Skin of body (tissue), 2 donors: Measurements from ENCODE around the gene NETO1. TPM values are rescaled to one million over a fixed set of nuclear protein-coding genes. Genes with fewer than 3 reads are reported as not detected.

ENCODE experiments used
- DNase-seq: peaks from one replicate; lab custom pipeline; 2025; lab: John Stamatoyannopoulos, UW
- total RNA-seq: library from RNA; depleted of rRNA; stranded (reverse); fragments of >200 nt; gene quantifications from one replicate; pipeline ENCODE4 v1.2.3, GENCODE V29; 2014

The NETO1 gene, protein sequence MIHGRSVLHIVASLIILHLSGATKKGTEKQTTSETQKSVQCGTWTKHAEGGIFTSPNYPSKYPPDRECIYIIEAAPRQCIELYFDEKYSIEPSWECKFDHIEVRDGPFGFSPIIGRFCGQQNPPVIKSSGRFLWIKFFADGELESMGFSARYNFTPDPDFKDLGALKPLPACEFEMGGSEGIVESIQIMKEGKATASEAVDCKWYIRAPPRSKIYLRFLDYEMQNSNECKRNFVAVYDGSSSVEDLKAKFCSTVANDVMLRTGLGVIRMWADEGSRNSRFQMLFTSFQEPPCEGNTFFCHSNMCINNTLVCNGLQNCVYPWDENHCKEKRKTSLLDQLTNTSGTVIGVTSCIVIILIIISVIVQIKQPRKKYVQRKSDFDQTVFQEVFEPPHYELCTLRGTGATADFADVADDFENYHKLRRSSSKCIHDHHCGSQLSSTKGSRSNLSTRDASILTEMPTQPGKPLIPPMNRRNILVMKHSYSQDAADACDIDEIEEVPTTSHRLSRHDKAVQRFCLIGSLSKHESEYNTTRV
- 0.10 TPM for total RNA-seq

DNA sequence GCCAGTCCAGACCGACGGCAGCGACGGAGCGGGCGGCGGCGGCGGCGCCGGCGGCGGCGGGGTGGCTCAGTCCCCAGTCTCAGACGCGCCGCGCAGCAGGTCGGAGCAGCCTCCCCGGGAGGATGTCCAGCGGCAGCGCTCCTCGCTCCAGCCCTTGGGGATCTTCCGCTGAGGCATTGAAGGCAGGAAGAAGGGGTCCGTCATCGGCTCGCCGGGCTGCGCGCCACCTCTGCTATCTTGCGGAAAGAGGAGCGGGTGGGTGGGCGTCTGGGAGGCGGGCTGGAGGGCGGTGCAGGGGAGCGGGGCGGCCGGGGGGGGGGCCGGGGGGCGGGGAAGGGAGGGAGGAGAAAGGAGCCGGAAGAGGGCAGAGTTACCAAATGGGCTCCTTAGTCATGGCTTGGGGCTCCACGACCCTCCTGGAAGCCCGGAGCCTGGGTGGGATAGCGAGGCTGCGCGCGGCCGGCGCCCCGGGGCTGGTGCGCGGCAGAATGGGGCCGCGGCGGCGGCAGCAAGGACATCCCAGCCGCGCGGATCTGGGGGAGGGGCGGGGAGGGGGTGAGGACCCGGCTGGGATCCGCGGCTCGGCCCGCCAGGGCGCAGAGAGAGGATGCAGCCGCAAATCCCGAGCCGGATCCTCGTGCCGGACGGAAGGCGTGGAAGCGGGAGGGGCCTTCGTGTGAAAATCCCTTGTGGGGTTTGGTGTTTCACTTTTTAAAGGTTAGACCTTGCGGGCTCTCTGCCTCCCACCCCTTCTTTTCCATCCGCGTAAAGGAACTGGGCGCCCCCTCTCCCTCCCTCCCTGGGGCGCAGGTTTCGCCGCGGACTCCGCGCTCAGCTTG lies at the start of gene NETO1:
Gene NETO1, minus strand, starts transcription at position 242 of the 839 bp plus-strand sequence. CDS start 696 bp downstream, outside the sequence.
- no peak for DNase-seq

DNA sequence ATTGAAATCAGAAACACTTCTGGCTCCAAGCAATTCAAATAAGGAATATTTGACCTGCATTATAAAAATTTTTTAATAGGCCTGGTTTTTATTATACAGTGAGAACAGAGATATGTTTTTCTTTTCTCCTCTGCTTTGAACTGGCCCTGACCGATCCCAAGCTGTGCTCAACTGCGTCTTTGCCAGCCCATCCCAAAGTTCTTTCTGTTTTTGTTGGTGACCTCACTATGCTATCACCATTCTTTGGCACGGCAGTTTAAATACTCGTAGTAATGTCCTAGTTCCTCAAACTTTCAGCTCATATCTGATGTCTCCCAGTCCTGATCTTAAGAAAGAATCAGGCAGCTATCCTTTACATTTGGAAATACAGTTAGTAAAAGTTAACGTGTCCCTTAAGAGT lies 42.3 kb upstream of the NETO1 start:
- no peak for DNase-seq

DNA sequence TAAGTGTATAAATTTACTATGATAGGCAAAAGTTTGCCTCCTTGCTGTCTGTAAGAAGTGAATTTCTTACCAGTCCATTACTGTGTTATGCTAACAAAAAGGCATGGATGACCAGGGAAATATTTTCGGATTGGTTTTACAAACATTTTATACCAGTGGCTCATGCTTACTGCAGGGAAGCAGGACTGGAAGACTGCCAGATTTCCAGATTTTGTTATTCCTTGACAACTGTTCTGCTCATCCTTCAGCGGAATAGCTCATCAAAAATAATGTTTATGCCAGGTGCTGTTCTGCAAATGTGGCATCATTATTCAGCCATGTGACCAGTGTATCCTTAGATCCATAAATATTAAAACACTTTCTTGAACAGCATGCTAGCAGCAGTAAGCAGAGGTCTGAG lies 40.4 kb upstream of the NETO1 start:
- no peak for DNase-seq

DNA sequence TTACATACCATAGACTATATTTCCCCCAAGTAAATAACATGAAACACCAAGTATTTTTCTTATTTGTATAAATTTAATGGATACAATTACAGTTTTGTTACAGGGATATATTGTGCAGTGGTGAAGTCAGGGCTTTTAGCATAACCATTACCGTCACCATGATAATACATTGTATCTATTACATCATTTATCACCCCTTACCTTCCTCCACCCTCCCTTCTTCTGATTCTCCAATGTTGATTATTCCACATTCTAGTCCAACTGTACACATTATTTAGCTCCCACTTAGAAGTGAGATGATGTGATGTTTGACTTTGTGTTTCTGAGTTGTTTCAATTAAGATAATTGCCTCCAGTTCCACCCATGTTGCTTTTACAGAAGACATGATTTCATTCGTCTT lies 35.2 kb upstream of the NETO1 start:
- DNase-seq = no peak

DNA sequence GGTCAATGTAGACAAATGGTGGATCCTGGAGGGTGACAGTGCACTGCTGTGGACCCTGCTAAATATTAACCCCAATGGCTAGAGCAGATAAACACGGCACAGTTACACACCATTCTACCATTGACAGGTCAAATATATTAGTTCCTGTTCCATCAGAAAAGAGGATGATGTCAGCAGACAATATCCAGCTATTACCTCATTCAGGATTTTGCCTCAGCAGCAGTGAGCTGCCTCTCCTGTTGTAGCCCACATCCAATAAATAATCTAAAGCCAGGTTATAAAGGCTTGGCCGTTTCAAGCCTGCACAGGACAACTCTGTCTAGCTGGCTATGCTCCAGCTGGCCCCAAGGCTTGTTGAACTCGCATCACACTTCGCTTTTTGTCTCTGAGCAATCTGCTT lies 31.6 kb upstream of the NETO1 start:
- DNase-seq = no peak

DNA sequence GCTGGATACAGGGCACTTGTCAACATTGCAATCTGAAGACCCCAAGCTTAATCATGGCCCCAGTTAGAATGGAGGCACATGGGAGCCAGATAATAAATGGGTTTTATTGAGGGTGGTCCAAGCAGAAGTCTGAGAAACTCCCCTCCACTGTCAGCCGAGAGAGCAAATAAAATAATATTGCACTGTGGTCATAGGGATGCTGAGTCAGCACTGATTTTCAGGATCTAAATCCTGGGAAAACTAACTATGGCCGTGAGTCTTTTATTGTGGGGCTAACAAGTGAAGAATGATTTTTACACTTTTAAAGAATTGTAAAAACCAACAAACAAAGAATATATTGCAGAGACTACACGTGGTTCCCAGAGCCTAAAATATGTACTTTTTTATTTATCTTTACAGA lies 31.1 kb upstream of the NETO1 start:
- no peak for DNase-seq

DNA sequence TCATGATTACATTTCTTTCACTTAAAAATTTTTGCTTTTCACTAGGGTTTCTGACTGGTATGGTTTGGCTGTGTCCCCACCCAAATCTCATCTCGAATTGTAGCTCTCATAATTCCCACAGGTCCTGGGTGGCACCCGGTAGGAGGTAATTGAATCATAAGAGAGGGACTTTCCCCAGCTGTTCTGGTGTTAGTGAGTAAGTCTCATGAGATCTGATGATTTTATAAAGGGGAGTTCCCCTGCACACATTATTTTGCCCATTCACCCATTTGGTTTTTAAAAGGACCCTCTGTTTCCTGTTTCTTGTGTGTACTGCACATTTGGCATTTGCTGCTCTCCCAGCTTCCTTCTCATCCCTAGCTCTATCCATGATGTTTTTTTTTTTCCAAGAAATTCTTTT lies 27.8 kb upstream of the NETO1 start:
- DNase-seq = no peak

DNA sequence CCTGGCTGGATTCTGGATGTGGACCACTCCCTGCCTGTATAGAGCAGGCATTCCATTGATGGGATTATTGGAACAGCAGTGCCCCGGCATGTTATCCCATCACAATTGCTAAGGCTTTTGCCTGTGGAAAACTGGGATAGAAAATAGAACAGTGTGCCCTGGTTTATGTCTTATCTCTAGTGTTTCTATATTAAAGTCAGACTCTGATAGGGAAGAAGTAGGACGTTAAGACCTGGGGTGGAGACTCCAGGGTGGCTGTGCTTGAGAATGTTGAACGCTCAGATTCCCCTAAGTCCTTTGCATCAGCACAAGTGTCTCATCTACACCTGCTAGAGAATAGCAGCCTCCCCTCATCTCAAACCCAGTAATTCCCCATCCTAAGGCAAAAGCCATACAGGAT lies 10.8 kb upstream of the NETO1 start:
- DNase-seq = no peak

DNA sequence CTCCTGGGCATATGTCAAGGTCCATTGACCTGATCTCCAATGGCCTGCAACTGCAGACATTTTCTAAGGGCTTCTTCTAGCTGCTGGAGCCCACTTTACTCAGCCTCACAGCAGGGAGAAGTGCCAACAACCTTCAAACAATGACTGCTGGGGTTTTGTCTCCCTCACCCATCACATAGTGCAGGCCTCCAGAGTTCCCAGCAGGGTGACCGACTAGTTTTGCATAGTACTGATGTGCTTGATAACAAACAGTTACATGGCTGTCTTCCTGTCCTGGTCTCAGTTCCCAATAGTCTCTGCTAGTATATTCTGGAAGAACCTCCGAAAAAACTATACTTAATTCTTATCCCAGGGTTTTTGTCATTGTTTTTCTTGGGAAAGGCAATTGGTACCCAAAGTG lies 10.4 kb upstream of the NETO1 start:
- DNase-seq = no peak

DNA sequence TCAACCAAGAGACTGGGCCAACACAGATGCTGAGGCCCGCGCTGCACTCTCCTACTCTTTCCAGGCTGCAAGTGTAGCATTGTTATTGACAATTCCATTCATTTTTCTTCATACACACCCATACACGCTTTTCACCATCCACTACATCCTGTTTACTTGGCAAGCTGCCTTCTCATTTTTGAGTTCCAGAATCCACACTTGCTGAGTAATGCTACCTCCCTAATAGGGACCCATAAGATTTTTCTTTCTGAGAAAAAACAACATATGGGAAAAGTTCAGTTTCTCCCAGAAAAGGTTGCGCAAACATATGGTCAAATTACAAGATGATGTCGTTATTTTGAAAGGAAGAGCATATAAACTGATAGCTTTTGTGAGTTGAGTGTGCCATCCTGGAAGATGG lies 3.3 kb upstream of the NETO1 start:
- no peak for DNase-seq

DNA sequence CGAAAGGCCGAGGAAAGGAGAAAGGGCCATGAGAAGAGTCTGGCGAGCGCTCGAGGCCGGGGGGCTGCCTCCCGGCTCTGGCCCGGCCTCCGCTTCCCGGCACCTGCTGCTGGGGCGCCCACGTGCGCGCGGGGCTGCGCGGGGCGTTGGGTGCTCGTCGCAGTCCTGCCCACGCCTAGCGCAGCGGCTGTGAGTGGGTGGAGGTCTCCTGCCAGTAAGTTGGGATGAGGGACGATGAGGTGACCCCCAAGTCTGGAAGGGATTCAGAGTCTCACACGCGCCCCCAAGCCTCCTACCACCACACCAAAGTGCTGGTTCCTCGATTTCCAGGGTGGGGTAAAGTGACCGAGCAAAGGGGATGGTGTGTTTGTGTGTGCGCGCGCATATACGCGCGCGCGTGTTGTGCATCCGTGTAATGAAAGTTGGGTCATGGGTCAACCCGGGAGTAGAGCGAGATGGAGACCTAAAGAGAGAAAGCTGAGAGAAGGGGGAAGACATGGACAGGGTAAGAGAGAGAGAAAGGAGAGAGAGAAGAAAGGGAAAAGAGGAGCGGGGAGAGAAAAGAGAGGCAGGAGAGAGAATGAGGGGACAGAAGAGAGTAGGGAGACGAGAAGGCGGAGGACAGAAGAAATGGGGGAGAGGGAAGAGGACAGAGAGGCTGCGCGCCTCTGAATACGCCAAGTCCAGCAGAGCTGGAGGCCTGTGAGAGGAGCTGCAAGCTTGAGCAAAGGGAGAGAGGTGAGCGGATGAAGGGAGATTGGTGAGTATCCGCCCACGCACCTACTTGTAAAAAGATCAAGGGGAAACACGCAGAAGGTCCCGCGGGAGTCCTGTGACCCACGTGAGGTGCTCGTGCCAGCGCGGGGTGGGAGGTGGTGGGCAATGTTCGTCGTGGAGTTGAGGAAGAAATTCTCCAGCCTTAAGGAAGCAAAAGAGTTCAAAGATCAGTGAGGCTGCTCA lies 1.7 kb upstream of the NETO1 start:
- DNase-seq = no peak

DNA sequence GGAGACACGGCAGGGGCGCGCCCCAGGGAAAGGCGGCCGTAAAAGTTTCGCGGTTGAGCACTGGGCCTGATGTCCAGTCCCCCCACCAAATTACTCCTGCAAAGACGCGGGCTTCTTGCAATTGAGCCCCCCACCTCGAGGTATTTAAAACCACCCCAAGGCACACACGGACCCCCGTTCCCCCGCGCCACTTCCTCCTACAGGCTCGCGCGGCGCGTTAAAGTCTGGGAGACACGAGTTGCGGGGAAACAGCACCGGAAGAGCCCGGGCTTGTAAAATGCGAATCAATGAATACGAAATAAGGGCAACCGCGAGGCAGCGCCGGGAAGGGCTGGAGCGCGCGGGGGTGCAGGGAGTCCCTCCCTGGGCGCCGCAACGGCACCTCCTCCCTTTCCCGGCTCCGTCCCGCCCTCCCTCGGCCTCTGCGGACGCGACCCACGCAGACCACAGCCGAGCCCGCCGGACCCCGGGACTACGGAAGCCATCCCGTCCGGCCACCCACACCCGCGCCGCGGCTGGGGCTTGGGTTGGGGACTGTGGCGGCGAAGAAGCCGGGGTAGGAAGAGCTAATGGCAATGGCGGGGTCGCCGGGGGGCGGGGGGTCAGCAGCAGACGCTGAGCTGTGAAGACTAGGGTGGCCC lies 918 bp upstream of the NETO1 start:
- no peak for DNase-seq

DNA sequence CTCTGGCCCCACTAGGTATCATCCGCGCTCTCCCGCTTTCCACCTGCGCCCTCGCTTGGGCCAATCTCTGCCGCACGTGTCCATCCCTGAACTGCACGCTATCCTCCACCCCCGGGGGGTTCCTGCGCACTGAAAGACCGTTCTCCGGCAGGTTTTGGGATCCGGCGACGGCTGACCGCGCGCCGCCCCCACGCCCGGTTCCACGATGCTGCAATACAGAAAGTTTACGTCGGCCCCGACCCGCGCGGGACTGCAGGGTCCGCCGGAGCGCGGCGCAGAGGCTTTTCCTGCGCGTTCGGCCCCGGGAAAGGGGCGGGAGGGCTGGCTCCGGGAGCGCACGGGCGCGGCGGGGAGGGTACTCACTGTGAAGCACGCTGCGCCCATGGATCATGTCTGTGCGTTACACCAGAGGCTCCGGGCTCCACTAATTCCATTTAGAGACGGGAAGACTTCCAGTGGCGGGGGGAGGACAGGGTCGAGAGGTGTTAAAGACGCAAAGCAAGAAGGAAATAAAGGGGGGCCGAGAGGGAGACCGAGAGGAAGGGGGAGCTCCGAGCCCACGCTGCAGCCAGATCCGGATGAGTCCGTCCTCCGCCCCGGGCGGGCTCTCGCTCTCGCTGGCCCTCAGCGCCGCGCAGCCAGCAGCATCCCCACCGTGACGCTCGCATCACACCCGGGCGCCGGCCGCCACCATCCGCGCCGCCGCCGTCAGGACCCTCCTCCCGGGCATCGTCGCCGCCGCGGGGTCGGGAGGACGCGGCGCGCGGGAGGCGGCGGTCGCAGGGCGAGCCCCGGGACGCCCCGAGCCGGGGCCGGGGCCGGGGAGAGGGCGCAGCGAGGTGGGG lies 664 bp downstream of the NETO1 start:
- no peak for DNase-seq

DNA sequence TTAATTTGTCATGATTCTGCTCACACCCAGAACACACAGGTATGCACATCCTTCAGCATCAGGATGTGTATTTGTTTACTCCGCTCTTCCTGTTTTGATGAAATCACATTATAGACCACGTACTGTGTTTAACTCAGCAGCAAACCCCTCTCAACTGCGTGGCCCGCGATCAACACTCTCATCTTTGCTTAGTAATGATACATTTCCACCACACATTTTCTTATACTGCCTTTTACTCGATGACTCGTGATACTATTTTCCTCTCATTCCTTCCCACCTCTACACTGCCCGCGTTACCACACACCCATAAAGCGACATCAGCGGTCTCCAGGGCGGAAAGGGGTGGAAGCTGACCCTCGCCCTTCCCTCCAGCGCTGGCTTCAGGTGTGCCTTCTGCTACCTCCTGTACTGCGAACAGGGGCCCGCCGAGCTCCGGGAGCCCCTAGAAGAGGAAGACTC lies 1.3 kb downstream of the NETO1 start:
- no peak for DNase-seq

DNA sequence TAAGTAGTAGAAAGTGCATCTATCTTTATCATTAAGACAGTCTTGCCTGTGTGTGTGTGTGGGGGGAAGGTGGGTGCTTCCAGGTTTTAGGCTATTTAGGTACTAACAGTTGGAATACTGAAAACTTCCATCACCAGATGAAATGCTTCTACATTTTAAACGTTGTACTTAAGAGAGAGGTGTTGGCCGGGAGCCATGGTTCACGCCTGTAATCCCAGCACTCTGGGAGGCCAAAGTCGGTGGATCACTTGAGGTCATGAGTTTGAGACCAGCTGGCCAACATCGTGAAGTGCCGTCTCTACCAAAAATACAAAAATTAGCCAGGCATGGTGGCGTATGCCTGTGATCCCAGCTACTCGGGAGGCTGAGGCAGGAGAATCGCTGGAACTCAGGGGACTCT lies 4.0 kb downstream of the NETO1 start:
- no peak for DNase-seq

DNA sequence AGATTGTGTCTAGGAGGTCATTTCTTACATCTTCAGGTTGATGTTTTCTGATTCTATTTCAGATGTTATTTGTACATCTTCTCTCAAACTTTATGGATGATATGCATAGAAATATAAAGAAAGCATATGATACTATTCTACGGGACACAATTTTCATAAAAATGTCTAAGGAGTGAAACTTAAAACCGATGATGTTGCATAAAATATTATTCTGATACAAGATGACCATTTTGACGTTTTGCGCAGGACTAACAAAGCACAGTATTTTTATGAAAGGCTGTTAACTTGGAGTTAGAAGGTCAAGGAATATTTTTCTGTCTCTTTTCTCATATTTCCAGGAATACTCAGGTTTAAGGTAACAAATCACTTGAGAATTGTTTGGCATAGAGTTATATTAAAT lies 8.7 kb downstream of the NETO1 start:
- no peak for DNase-seq

DNA sequence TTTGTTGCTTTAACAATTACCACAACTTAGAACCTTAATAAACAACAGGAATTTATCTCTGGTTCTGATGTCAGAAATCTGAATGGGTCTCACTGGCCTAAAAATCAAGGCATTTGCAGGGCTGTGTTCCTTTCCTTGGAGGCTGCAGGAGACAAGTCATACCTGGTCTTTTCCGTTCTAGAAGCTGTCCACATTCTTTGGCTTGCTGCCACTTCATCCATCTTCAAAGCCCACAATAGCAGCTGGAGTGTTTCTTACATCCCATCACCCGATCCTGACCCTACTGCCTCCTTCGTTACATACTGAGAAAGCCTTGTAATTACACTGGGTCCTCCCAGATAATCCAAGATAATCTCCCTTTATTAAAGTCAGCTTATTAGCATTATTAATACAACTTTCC lies 18.1 kb downstream of the NETO1 start:
- DNase-seq = no peak

DNA sequence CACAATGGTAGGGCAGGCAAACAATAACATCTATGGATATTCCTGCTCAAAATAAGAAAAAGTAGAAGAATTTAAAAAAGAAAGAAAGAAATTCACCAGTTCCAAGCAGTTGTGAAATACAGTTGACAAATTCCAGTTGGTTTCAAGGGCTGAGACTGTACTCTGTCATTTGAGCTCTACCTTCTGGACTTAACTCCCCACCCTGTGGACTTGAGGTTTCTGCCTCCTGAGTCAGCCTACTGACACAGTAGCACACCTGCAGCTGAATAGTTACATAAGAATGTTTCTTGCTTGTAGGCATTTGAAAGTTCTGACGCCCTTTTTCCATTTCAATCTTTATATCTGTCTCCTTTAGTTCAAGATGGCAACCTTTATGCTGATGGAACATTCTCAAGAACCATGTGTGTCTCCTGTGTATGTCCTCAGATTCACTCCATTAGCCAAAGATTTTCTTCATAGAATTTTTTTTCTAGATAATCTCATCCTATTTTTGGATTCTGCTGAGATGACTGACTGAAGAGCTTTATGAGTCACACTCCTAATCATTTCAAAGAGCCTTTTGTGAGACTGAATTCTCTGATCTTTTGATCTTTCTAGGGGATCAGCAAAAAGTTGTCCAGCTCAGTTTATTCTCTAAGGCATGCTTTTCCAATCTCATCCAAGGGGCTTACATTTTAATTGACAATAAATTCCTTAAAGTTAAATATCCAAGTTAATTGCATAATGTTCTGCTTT lies 19.1 kb downstream of the NETO1 start:
- DNase-seq = no peak

DNA sequence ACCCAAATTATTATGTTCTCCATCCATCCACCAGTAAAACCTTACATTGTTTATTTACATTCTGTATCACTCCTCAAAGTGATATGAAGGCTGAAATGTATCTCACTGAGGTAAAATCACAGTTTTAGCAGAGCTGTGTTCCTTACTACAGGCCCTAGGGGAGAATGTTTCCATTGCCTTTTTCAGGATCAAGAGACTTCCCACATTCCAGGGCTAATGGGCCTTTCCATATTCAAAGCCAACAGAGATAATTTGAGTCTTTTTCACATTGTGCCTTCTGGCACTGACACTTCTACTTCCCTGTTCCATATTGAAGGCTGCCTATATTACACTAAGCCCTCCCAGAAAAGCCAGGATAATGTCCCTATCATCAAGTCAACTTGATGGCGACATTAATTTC lies 20.0 kb downstream of the NETO1 start:
- DNase-seq = no peak
